GM23338 (cell line): ENCODE measurements around the gene PHGDH. TPM values are rescaled to one million over a fixed set of nuclear protein-coding genes. Genes with fewer than 3 reads are reported as not detected.

Experiments
- STAT1 ChIP-seq: IDR thresholded peaks from one replicate; pipeline ENCODE4 v1.6.1; 2016; ENCODE audit warnings: antibody characterized with exemption; ENCODE audit not compliant: unreplicated experiment
- polyA plus RNA-seq: library from polyadenylated mRNA; unstranded; fragments of >200 nt; fragmentation: Nextera tagmentation; extraction: Ambion mirVana; gene quantifications from 2 replicates; pipeline ENCODE4 v1.2.1, GENCODE V29; 2016
- total RNA-seq: library from RNA; depleted of rRNA; stranded (reverse); fragments of >200 nt; shearing (Covaris generic); gene quantifications from 2 replicates; pipeline ENCODE4 v1.2.3, GENCODE V29; 2014
- TF ChIP-seq, protein P1 (sequence below): IDR thresholded peaks from one replicate; pipeline ENCODE4 v1.6.1; 2018; ENCODE audit warnings: antibody characterized with exemption; ENCODE audit not compliant: unreplicated experiment
- TF ChIP-seq, protein P2 (sequence below), 2 experiments: fragments of 200-600 bp in 1 of 2; sonication (generic) in 1 of 2; conservative IDR thresholded peaks; 2 replicates each; pipeline versions ENCODE4 v1.5.1 to v1.6.1; 2016 to 2017; ENCODE audit warnings: antibody characterized with exemption in 2 of 2, low read depth in 2 of 2, mild to moderate bottlenecking in 2 of 2, moderate library complexity in 1 of 2
- TF ChIP-seq, protein P3 (sequence below): fragments of 250-450 bp; sonication (Bioruptor Pico); IDR thresholded peaks from 2 replicates; pipeline ENCODE4 v1.5.0; 2020; ENCODE audit warnings: mild to moderate bottlenecking, moderate library complexity

PHGDH gene
- total and polyA plus RNA-seq, 2 experiments from 2014 or later, result 612 to 885 TPM

DNA sequence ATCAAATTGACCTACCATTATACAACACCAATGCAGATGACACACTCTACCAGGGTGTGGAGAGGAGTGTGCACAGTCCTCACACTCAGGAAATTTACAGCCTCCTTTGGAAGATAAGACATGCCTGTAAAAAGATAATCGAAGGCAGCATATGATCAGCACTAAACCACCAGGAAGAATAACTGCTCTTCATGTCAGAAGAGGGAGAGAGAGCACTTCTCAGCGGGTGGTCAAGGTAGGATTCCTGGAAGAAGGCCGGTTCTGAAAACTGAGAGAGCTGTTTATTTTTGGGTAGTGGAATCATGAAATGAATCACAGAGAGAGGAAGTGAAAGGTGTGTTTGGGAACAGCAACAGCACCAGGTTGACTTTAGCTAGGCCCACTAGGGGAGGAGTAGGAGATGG, 49.7 kb upstream of the PHGDH start (continued):
- TF ChIP-seq, protein P1, sequence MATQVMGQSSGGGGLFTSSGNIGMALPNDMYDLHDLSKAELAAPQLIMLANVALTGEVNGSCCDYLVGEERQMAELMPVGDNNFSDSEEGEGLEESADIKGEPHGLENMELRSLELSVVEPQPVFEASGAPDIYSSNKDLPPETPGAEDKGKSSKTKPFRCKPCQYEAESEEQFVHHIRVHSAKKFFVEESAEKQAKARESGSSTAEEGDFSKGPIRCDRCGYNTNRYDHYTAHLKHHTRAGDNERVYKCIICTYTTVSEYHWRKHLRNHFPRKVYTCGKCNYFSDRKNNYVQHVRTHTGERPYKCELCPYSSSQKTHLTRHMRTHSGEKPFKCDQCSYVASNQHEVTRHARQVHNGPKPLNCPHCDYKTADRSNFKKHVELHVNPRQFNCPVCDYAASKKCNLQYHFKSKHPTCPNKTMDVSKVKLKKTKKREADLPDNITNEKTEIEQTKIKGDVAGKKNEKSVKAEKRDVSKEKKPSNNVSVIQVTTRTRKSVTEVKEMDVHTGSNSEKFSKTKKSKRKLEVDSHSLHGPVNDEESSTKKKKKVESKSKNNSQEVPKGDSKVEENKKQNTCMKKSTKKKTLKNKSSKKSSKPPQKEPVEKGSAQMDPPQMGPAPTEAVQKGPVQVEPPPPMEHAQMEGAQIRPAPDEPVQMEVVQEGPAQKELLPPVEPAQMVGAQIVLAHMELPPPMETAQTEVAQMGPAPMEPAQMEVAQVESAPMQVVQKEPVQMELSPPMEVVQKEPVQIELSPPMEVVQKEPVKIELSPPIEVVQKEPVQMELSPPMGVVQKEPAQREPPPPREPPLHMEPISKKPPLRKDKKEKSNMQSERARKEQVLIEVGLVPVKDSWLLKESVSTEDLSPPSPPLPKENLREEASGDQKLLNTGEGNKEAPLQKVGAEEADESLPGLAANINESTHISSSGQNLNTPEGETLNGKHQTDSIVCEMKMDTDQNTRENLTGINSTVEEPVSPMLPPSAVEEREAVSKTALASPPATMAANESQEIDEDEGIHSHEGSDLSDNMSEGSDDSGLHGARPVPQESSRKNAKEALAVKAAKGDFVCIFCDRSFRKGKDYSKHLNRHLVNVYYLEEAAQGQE, result no peak
- TF ChIP-seq, protein P2, sequence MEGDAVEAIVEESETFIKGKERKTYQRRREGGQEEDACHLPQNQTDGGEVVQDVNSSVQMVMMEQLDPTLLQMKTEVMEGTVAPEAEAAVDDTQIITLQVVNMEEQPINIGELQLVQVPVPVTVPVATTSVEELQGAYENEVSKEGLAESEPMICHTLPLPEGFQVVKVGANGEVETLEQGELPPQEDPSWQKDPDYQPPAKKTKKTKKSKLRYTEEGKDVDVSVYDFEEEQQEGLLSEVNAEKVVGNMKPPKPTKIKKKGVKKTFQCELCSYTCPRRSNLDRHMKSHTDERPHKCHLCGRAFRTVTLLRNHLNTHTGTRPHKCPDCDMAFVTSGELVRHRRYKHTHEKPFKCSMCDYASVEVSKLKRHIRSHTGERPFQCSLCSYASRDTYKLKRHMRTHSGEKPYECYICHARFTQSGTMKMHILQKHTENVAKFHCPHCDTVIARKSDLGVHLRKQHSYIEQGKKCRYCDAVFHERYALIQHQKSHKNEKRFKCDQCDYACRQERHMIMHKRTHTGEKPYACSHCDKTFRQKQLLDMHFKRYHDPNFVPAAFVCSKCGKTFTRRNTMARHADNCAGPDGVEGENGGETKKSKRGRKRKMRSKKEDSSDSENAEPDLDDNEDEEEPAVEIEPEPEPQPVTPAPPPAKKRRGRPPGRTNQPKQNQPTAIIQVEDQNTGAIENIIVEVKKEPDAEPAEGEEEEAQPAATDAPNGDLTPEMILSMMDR (conservative IDR thresholded peaks at IDR 0.05; ENCODE audit: low read depth in 2 of 2), result no peak
- TF ChIP-seq, protein P3, sequence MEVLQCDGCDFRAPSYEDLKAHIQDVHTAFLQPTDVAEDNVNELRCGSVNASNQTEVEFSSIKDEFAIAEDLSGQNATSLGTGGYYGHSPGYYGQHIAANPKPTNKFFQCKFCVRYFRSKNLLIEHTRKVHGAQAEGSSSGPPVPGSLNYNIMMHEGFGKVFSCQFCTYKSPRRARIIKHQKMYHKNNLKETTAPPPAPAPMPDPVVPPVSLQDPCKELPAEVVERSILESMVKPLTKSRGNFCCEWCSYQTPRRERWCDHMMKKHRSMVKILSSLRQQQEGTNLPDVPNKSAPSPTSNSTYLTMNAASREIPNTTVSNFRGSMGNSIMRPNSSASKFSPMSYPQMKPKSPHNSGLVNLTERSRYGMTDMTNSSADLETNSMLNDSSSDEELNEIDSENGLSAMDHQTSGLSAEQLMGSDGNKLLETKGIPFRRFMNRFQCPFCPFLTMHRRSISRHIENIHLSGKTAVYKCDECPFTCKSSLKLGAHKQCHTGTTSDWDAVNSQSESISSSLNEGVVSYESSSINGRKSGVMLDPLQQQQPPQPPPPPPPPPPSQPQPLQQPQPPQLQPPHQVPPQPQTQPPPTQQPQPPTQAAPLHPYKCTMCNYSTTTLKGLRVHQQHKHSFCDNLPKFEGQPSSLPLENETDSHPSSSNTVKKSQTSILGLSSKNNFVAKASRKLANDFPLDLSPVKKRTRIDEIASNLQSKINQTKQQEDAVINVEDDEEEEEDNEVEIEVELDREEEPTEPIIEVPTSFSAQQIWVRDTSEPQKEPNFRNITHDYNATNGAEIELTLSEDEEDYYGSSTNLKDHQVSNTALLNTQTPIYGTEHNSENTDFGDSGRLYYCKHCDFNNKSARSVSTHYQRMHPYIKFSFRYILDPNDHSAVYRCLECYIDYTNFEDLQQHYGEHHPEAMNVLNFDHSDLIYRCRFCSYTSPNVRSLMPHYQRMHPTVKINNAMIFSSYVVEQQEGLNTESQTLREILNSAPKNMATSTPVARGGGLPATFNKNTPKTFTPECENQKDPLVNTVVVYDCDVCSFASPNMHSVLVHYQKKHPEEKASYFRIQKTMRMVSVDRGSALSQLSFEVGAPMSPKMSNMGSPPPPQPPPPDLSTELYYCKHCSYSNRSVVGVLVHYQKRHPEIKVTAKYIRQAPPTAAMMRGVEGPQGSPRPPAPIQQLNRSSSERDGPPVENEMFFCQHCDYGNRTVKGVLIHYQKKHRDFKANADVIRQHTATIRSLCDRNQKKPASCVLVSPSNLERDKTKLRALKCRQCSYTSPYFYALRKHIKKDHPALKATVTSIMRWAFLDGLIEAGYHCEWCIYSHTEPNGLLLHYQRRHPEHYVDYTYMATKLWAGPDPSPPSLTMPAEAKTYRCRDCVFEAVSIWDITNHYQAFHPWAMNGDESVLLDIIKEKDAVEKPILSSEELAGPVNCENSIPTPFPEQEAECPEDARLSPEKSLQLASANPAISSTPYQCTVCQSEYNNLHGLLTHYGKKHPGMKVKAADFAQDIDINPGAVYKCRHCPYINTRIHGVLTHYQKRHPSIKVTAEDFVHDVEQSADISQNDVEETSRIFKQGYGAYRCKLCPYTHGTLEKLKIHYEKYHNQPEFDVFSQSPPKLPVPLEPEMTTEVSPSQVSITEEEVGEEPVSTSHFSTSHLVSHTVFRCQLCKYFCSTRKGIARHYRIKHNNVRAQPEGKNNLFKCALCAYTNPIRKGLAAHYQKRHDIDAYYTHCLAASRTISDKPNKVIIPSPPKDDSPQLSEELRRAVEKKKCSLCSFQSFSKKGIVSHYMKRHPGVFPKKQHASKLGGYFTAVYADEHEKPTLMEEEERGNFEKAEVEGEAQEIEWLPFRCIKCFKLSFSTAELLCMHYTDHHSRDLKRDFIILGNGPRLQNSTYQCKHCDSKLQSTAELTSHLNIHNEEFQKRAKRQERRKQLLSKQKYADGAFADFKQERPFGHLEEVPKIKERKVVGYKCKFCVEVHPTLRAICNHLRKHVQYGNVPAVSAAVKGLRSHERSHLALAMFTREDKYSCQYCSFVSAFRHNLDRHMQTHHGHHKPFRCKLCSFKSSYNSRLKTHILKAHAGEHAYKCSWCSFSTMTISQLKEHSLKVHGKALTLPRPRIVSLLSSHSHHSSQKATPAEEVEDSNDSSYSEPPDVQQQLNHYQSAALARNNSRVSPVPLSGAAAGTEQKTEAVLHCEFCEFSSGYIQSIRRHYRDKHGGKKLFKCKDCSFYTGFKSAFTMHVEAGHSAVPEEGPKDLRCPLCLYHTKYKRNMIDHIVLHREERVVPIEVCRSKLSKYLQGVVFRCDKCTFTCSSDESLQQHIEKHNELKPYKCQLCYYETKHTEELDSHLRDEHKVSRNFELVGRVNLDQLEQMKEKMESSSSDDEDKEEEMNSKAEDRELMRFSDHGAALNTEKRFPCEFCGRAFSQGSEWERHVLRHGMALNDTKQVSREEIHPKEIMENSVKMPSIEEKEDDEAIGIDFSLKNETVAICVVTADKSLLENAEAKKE (CRISPR knock-in tag), result no peak
- TF ChIP-seq STAT1, result no peak
